Right lobe of liver (tissue), 6 donors: ENCODE results near the gene CREBL2. TPM values are rescaled to one million over a fixed set of nuclear protein-coding genes. Genes with fewer than 3 reads are reported as not detected.

Experiments used
- ATAC-seq, 4 donors: fragments of 200-7000 bp; cut with Tn5 transposase; one replicate each; pipeline ENCODE4 v1.9.1; 2020; ENCODE audit warnings: mild to moderate bottlenecking in 4 of 4, moderate library complexity in 4 of 4
- DNase-seq, 3 donors: peaks; one replicate each; pipeline ENCODE4 v3.0.0-alpha.2; 2020
- H3K27ac ChIP-seq, 3 donors: fragments of 200-600 bp; one replicate each; pipeline ENCODE4 v1.8.0; 2022
- H3K27me3 ChIP-seq, 2 donors: fragments of 200-600 bp; one replicate each; pipeline ENCODE4 v1.8.0; 2022
- H3K36me3 ChIP-seq, 4 donors: fragments of 200-600 bp; sonication (generic) in 1 of 4; one replicate each; pipeline versions ENCODE4 v1.5.1 to v1.8.0; 2017 to 2022; ENCODE audit warnings: control low read depth in 1 of 4
- H3K4me1 ChIP-seq, 4 donors: fragments of 200-600 bp; sonication (generic) in 1 of 4; one replicate each; pipeline versions ENCODE4 v1.5.1 to v1.8.0; 2017 to 2022; ENCODE audit warnings: control low read depth in 1 of 4
- H3K4me3 ChIP-seq, 3 donors: fragments of 200-600 bp; one replicate each; pipeline ENCODE4 v1.8.0; 2022
- H3K9me3 ChIP-seq, 4 donors: fragments of 200-600 bp; sonication (generic) in 1 of 4; one replicate each; pipeline versions ENCODE4 v1.5.1 to v1.8.0; 2017 to 2022; ENCODE audit warnings: control low read depth in 1 of 4
- CTCF ChIP-seq, 4 donors: fragments of 200-600 bp in 3 of 4; fragments of 450-650 bp in 1 of 4; IDR thresholded peaks; one replicate each; pipeline versions ENCODE4 v1.5.1 to v1.8.0; 2016 to 2022; ENCODE audit warnings: antibody characterized with exemption in 4 of 4, mild to moderate bottlenecking in 2 of 4
- POLR2A ChIP-seq: fragments of 450-650 bp; IDR thresholded peaks from one replicate; pipeline ENCODE4 v1.6.1; 2017; ENCODE audit warnings: antibody characterized with exemption, mild to moderate bottlenecking
- WGBS: methylation state at CpG from one replicate; pipeline ENCODE4 v1.1.6; 2018; ENCODE audit warnings: low coverage, low lambda C conversion rate; ENCODE audit not compliant: insufficient coverage; ENCODE audit errors: missing lambda C conversion rate; 5-methylcytosine and 5-hydroxymethylcytosine counted together
- intact Hi-C, 2 donors: fragments of 100-400 bp; cut with DNase I; formaldehyde crosslinking; loops; one replicate each; pipeline versions ENCODE4 v1.11.2 to v1.14.1; 2022
- total RNA-seq, 6 experiments: library from RNA; depleted of rRNA in 2 of 6; stranded (reverse); fragments of >200 nt in 2 of 6; fragmentation: NEBNext Ultra II Directional in 3 of 6; extraction: Animal tissue kit (Norgen Biotek cat#: 25700) in 3 of 6; gene quantifications; one replicate each; pipeline versions ENCODE4 v1.1.0 to v1.2.4, GENCODE V29; 2016 to 2023
- donor health status: DM: no; HTN: yes; CAD: no.
- donor health status: DM: no; HTN: no; CAD: no.
- donor health status: DM: no; HTN: no; CAD: no.
- donor health status: DM: no; HTN: yes; CAD: no.
- donor health status: DM: no; HTN: yes; CAD: no.

CREBL2 gene
- total RNA-seq, 6 experiments from 2014 or later = 24.3 to 28.5 (median 26.8) TPM

GRCh38 chr12:12582193-12582881 lies 29.3 kb upstream of the CREBL2 start:
- H3K4me1 ChIP-seq = peaks cover 0 to 4% (median 0%) of the 10 kb centered on the region in 4 donors
- H3K4me3 ChIP-seq = no peak overlapping the region
- intact Hi-C loops = no loop called here
- H3K27ac ChIP-seq = no peak overlapping the region
- H3K36me3 ChIP-seq = no peaks in the 10 kb centered on the region
- 77% methylated on average over 4 of the region's 4 CpGs for WGBS
- DNase-seq = no peak
- no peak for ATAC-seq
- no peaks in the 10 kb centered on the region for H3K27me3 ChIP-seq
- TF ChIP-seq POLR2A (no peak), CTCF (IDR thresholded peaks at IDR 0.05) (no peak)
- H3K9me3 ChIP-seq = no peaks in the 10 kb centered on the region

DNA sequence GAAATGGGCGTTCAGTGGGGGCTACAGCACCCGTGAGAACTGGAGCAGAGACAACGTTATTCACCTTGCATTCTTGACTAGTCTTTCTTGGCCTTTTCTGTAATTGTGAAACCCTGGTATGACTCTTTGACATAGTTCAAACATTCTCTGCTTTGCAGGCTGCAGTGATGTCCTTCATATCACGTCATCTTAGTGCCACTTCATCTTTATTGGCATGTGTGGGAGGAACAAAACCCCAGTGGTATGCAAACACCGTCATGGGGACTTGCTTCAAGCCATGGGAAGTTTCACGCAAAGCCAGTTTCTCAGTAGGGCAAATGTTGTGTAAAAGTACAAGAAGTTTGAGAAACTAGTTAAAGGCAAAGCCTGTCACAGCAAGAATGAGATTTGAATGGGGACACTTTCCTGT lies 28.8 kb upstream of the CREBL2 start:
- H3K4me3 ChIP-seq = no peak overlapping the region
- H3K4me1 ChIP-seq = peaks cover 0 to 4% (median 0%) of the 10 kb centered on the region in 4 donors
- intact Hi-C loops = no loop called here
- H3K36me3 ChIP-seq = no peaks in the 10 kb centered on the region
- no peak for DNase-seq
- no peak for TF ChIP-seq CTCF (IDR thresholded peaks at IDR 0.05)
- TF ChIP-seq POLR2A = no peak
- no peaks in the 10 kb centered on the region for H3K27me3 ChIP-seq
- 38% methylated on average over 6 of the region's 6 CpGs for WGBS
- ATAC-seq = peak in 1 of 4 donors; percentile 54
- no peak overlapping the region for H3K27ac ChIP-seq
- H3K9me3 ChIP-seq = no peaks in the 10 kb centered on the region

- H3K4me3 ChIP-seq = no peak overlapping the region
- 87% methylated on average over 5 of the region's 5 CpGs for WGBS
- H3K36me3 ChIP-seq = no peaks in the 10 kb centered on the region
- no peak for ATAC-seq
- no peak overlapping the region for H3K27ac ChIP-seq
- intact Hi-C loops = no loop called here
- H3K27me3 ChIP-seq = no peaks in the 10 kb centered on the region
- no peak for DNase-seq
- H3K4me1 ChIP-seq = peaks cover 0 to 4% (median 0%) of the 10 kb centered on the region in 4 donors
- no peaks in the 10 kb centered on the region for H3K9me3 ChIP-seq
- TF ChIP-seq POLR2A = no peak
- TF ChIP-seq CTCF (IDR thresholded peaks at IDR 0.05) = no peak
Observed at GRCh38 chr12:12583510-12584178, 28.0 kb upstream of the CREBL2 start.

DNA sequence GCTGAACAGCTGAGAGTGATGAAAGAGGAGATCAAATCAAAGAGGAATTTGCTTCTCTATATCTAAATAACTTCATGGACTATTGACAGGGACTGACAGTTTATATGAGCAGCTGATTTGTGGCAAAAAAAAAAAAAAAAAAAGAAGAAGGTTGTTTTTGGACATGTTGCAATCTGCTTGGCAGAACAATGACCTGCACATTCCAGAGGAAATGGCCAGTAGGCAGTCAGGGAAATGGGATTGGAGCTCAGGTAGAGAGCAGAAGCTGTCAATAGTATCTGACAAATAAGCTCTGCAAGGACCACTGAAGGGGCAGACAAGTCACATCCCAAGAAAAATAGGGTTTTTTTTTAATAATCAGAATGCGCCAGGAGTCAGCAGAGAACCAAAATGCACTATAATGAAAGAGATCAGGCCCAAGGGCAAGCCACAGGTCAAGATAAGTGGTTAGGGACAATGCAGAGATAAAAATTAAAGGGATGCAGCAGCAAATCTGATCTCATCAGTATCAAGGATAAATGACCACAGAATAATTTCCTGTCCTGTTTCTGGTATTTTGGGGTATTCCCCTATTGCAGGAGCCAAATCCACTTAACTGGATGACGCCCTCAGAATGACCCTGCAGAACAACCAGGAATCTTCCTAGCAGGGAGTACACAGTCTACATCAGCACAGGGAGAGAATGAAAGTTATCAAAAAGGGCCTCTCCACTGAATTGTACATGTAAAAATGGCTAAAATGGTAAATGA lies 26.4 kb upstream of the CREBL2 start:
- ATAC-seq (peak; percentile 51 to 88 (median 72)), DNase-seq (no peak)
- Histone ChIP-seq H3K27me3 (no peaks in the 10 kb centered on the region), H3K36me3 (no peaks in the 10 kb centered on the region), H3K27ac (no peak overlapping the region), H3K9me3 (no peaks in the 10 kb centered on the region), H3K4me1 (peaks cover 0 to 4% (median 0%) of the 10 kb centered on the region in 4 donors), H3K4me3 (no peak overlapping the region)
- 79% methylated on average over 2 of the region's 2 CpGs for WGBS
- TF ChIP-seq POLR2A (no peak), CTCF (IDR thresholded peaks at IDR 0.05) (no peak)
- intact Hi-C loops = no loop called here
